ENCODE measurements around the gene GTF3A.

GTF3A gene

DNA sequence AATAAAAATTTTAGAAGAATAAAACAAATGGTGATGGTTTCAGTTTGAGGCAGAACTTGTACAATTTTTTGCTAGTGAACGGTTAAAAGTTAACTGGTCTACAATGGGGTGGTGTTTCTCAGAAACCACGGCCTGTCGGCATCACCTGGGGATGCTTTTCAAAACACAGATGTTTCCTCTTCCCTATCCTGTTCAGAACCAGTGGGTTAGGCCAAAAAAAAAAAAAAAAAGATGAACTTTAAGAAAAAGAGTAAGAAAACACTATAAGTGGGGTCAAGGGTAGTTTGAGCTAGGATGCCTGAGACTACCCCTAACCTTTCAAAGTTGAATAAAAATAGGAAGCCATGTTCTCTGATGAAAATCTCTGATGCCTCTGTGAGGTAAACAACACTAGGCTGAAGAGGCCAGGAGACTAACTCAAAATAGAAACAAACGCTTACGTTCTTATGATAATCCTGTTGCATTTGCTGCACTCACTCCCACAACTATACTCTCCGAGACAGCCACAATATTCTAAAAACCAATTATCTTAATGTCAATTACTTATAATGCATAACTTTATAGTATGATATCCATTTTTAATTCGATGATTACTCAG lies 22.7 kb downstream of the GTF3A start:
- DNase-seq (ENCODE audit: insufficient read length, low spot score) (no peak), FAIRE-seq (no peak)
- TF ChIP-seq, protein P1, sequence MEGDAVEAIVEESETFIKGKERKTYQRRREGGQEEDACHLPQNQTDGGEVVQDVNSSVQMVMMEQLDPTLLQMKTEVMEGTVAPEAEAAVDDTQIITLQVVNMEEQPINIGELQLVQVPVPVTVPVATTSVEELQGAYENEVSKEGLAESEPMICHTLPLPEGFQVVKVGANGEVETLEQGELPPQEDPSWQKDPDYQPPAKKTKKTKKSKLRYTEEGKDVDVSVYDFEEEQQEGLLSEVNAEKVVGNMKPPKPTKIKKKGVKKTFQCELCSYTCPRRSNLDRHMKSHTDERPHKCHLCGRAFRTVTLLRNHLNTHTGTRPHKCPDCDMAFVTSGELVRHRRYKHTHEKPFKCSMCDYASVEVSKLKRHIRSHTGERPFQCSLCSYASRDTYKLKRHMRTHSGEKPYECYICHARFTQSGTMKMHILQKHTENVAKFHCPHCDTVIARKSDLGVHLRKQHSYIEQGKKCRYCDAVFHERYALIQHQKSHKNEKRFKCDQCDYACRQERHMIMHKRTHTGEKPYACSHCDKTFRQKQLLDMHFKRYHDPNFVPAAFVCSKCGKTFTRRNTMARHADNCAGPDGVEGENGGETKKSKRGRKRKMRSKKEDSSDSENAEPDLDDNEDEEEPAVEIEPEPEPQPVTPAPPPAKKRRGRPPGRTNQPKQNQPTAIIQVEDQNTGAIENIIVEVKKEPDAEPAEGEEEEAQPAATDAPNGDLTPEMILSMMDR (IDR thresholded peaks at IDR 0.05; ENCODE audit: insufficient read depth, missing control alignments): no peak

DNA sequence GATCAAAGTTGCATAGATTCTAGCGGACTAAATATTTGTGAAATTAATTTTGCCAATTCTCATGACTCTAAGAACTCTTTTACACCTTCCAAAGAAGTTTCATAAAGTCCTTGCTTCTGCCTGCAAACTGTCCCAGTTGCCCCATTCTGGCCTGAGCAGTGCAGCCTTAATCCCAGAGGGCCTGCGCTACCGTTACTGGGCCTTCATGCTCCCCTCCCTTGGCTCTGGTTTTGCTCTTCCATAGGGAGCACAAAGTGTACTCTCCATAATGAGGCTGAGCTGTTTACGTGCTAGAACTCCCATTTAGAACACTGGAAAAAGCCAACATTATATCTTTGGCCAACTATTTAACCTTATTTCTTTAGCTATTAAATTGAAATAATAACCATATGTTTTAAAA lies 23.9 kb downstream of the GTF3A start:
- TF ChIP-seq, protein P1 (IDR thresholded peaks at IDR 0.05; ENCODE audit: insufficient read depth, missing control alignments): no peak
- FAIRE-seq (no peak), DNase-seq (ENCODE audit: insufficient read length, low spot score) (no peak)

DNA sequence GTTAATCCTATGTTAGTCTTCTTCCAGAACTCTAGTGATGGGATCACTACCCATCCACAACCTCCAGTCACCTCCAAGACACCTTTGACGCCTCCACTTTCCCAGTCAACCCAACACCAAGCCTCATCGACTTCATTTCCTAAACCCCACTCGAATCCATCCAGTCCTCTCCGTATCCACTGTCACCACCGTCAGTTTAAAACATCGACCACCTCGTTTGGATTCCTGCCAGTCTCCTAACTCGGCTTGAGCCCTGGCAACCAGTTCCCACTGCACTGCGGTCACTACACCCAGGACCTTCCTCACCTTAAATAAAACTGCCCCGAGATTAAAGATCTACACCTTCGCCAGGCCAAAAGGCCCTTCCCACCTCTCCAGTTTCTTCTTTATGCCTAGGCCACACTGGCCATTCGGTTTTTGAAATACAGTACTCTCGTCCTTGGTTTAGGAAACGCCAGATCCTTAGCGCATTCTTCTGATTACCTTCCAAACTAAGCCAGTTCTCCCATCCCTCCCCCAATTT lies 24.7 kb downstream of the GTF3A start:
- no peak for DNase-seq (ENCODE audit: insufficient read length, low spot score)
- TF ChIP-seq, protein P1 (IDR thresholded peaks at IDR 0.05; ENCODE audit: insufficient read depth, missing control alignments): no peak
- FAIRE-seq: no peak

DNA sequence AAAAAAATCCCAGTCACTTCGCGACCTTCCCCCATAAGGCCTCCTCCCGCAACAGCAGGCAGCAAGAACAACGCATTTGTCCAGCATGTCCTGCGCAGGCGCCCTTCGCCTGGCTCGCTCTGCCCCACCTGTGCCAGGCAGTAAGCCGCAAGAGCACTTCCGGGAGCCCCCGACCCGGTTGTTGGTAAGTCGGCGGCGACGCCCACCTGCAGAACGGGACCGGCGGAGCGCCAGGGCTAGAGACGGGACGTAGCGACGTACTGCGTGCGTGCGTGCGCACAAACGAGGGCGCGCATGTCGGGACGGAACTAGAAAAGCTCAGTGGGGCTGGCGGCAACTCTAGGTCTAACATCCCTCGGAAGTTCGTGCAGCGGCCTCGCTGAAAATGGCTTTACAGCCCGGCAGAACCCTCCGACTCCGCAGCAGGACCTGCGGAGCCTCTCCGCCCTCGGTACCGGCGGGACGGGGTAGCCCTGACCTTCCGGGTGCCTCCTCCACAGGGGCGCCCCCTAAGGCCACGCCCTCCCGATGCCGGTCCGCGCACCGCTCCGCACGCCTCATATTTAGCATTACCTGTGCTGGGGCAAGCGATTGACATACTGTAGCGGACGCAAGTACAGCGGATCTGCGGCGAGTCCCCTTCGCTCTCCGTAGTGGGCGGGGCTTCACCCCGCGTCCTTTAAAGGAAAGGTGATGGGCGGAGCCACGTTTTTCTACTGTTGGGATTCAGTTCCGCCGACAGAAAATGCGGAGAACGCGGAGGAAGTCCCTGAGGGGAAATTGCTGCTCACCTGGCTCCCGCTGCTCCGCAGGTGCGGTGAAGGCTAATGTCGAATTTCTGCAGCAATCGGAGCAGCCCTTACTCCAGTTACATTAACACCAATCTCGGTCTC lies 25.8 kb downstream of the GTF3A start, which contains the start of gene MTIF3:
Gene MTIF3, minus strand, starts transcription at position 629 of the 893 bp plus-strand sequence. CDS start 10,116 bp downstream, outside the sequence.
- DNase-seq (ENCODE audit: insufficient read length, low spot score) (peak; percentile 71), FAIRE-seq (no peak)
- TF ChIP-seq, protein P1 (IDR thresholded peaks at IDR 0.05; ENCODE audit: insufficient read depth, missing control alignments): no peak

DNA sequence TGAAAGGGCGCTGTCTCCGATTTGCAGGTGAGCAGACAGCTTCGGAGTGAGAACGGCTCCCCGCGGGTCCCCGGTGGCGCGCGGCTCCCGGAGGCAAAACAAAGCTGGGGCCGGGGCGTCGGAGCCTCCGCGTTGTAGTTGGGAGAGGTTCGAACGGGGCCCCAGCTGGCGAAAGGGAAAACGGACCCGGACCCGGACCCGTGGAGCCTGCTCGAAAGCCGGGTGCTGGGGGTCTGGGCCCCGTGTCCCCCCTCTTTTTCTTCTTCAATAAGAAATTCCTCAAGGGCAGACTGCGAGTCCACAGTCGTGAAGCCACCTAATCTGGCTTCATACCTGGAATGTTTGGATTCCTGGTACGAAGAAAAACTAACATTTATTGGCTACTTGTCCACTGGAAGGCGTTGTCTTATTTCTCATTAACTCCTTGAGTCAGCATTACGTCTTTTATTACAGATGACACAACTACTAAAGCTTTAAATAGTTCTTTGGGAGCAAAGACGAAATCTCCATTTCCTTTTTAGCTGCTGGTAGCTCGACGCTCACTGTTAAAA lies 26.6 kb downstream of the GTF3A start:
- DNase-seq (ENCODE audit: insufficient read length, low spot score) (no peak), FAIRE-seq (no peak)
- TF ChIP-seq, protein P1 (IDR thresholded peaks at IDR 0.05; ENCODE audit: insufficient read depth, missing control alignments): no peak

DNA sequence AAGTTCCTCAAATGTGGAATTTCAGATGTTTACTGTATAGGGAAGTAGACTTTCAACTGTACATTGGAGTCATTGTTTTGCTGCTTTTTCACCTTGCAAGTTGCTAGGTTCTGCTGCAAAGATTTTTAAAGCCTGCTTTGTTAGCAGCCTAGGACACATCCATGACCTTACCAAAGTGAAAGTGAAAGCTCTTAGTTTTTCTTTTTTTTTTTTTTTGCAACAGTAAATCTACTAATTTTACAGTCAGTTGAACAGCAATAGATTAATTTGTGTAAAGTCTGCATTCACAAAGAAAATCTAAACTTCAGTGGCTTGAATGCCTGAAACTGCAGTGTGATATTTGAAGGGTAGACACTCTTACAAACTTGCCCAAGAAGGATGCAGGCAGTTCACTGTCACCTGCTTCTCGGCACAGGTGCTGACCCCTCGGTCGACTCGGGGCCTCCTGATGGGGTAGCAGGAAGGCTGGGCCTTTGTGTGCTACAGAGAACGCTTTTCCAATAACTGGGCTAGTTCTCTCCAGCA lies 31.0 kb downstream of the GTF3A start:
- TF ChIP-seq, protein P1 (IDR thresholded peaks at IDR 0.05; ENCODE audit: insufficient read depth, missing control alignments): no peak
- DNase-seq (ENCODE audit: insufficient read length, low spot score) (no peak), FAIRE-seq (no peak)
